ENCODE data around the gene TMA7. TPM values are rescaled to one million over a fixed set of nuclear protein-coding genes. Genes with fewer than 3 reads are reported as not detected.

TMA7 gene
- total and polyA plus RNA-seq, 2 donors (not counting 3 experiments of a cell fraction or from before 2014, with no cell fraction given): 137 to 306 TPM

- dilution Hi-C loops (cut with MboI; ENCODE audit: extremely low pct_ligation_motif_present, low sequenced_read_pairs): no loop called here
These were observed 44.3 kb upstream of the TMA7 start for GRCh38 chr3:48395714-48396113.

More at GRCh38 chr3:48395714-48396113, 44.3 kb upstream of the TMA7 start:
- no peak overlapping the region for H3K4me3 ChIP-seq (replicated peaks in 1 of 3; ENCODE audit: insufficient read depth in 1 of 3, low read depth in 1 of 3, low read length in 3 of 3)
- no peaks in the 10 kb centered on the region for H4K20me1 ChIP-seq (replicated peaks; ENCODE audit: control insufficient read depth, extremely low read depth, insufficient read depth, low read length)
- no peak for TF ChIP-seq POLR2A (IDR thresholded peaks at IDR 0.05; ENCODE audit: low read depth, low read length)
- TF ChIP-seq, protein P1, sequence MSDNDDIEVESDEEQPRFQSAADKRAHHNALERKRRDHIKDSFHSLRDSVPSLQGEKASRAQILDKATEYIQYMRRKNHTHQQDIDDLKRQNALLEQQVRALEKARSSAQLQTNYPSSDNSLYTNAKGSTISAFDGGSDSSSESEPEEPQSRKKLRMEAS (IDR thresholded peaks at IDR 0.05; ENCODE audit: insufficient read depth, insufficient read length): no peak
- TF ChIP-seq GATA2 (IDR thresholded peaks at IDR 0.05; ENCODE audit: insufficient read depth, insufficient read length, low read depth, low read length): no peak
- no peak for TF ChIP-seq POLR2AphosphoS5 (IDR thresholded peaks at IDR 0.05; ENCODE audit: insufficient read depth, low read depth, low read length)
- TF ChIP-seq EZH2 (IDR thresholded peaks at IDR 0.05; ENCODE audit: borderline replicate concordance, low read depth, low read length, severe bottlenecking): no peak
- TF ChIP-seq FOS (IDR thresholded peaks at IDR 0.05; ENCODE audit: borderline replicate concordance, insufficient read depth, low read length): no peak
- no peak for TF ChIP-seq JUN (IDR thresholded peaks at IDR 0.05; ENCODE audit: borderline replicate concordance, insufficient read depth, insufficient read length, low read depth)
- TF ChIP-seq MYC (IDR thresholded peaks at IDR 0.05; ENCODE audit: low read depth, low read length): no peak
- no peak for TF ChIP-seq CTCF (IDR thresholded peaks at IDR 0.05; ENCODE audit: extremely low read depth in 1 of 2, insufficient read depth in 1 of 2, low read depth in 1 of 2, low read length in 2 of 2)
- peaks cover 7 to 18% of the 10 kb centered on the region in 2 experiments for H3K27me3 ChIP-seq (ENCODE audit: control insufficient read depth in 2 of 2, insufficient read depth in 2 of 2, low read length in 2 of 2)
- no TSS peak for BruUV-seq (replicated peaks)
- no peaks in the 10 kb centered on the region for H3K4me1 ChIP-seq (ENCODE audit: control insufficient read depth, extremely low read depth, insufficient read depth, low read length)
- no peaks in the 10 kb centered on the region for H3K36me3 ChIP-seq (ENCODE audit: control insufficient read depth in 2 of 2, extremely low read depth in 1 of 2, insufficient read depth in 2 of 2, low read length in 2 of 2)
- H3K27ac ChIP-seq (ENCODE audit: insufficient read depth, low read depth, low read length): no peak overlapping the region
- POLR2A ChIA-PET: interaction anchor here (0.6 kb wide), 1 partner anchor 156 kb away, joined by 3 read pairs; no protein-coding TSS in a partner anchor
- no peak overlapping the region for H3K9ac ChIP-seq (replicated peaks; ENCODE audit: extremely low read depth, insufficient read depth, low read length)
- DNase-seq (ENCODE audit: low read depth, low spot score): no peak
- no peaks in the 10 kb centered on the region for H3K79me2 ChIP-seq (ENCODE audit: control insufficient read depth, insufficient read depth, low read length)
- H3K9me1 ChIP-seq (replicated peaks; ENCODE audit: control insufficient read depth, extremely low read depth, insufficient read depth, low read length): no peaks in the 10 kb centered on the region
- H3K4me2 ChIP-seq (ENCODE audit: insufficient read depth, low read length): no peak overlapping the region
- FAIRE-seq: no peak
- CTCF ChIA-PET: interaction anchor here (2.3 kb wide), 1 partner anchor 40 kb away, joined by 16 read pairs; no protein-coding TSS in a partner anchor
- no peaks in the 10 kb centered on the region for H3K9me3 ChIP-seq (replicated peaks; ENCODE audit: control insufficient read depth, insufficient read depth, low read length)
- intact Hi-C loops (cut with micrococcal nuclease): no loop called here
- no peak overlapping the region for H2AFZ ChIP-seq (ENCODE audit: low read depth, low read length)

Measured in endothelial cell of umbilical vein (primary cell).